T-helper 17 cell (primary cell): ENCODE data around the gene SIRPA. TPM values are rescaled to one million over a fixed set of nuclear protein-coding genes. Genes with fewer than 3 reads are reported as not detected.

ENCODE experiments used
- ATAC-seq: fragments of 150-1000 bp; cut with Tn5 transposase; 2 replicates; pipeline ENCODE4 v1.10.0; 2021; ENCODE audit warnings: mild to moderate bottlenecking, moderate library complexity
- DNase-seq, 3 donors: peaks; one replicate each; pipeline versions ENCODE4 v3.0.0 to v3.0.0-alpha.2; 2020 to 2021
- H3K9me3 ChIP-seq: one replicate; pipeline ENCODE4 v1.7.0; 2013; ENCODE audit warnings: low read length, mild to moderate bottlenecking; ENCODE audit not compliant: control insufficient read depth, poor library complexity, severe bottlenecking
- H3K27ac Mint-ChIP-seq: one replicate; pipeline ENCODE4 v1.8.0; 2022; ENCODE audit warnings: mild to moderate bottlenecking, moderate library complexity, mixed read lengths
- H3K27me3 Mint-ChIP-seq: one replicate; pipeline ENCODE4 v1.8.0; 2022; ENCODE audit warnings: mixed read lengths
- H3K36me3 Mint-ChIP-seq: one replicate; pipeline ENCODE4 v1.8.0; 2022; ENCODE audit warnings: low read depth, mixed read lengths
- H3K4me1 Mint-ChIP-seq: one replicate; pipeline ENCODE4 v1.8.0; 2022; ENCODE audit warnings: mild to moderate bottlenecking, mixed read lengths
- H3K4me3 Mint-ChIP-seq: one replicate; pipeline ENCODE4 v1.8.0; 2022; ENCODE audit warnings: mild to moderate bottlenecking, moderate library complexity, mixed read lengths
- total RNA-seq, 4 donors: library from RNA in 2 of 4; stranded (reverse) in 2 of 4; gene quantifications; one replicate each; pipeline ENCODE4 v1.2.3 and lab custom pipeline; 2022 to 2026

The SIRPA gene
- total RNA-seq, 2 donors from 2014 or later = 0.86 to 2.6 TPM

- H3K27ac Mint-ChIP-seq = no peak overlapping the region
- H3K9me3 ChIP-seq = no peaks in the 10 kb centered on the region
- peaks cover 42% of the 10 kb centered on the region for H3K27me3 Mint-ChIP-seq
- no peak for ATAC-seq
- DNase-seq = no peak
- H3K4me3 Mint-ChIP-seq = no peak overlapping the region
- H3K4me1 Mint-ChIP-seq = peaks cover 2% of the 10 kb centered on the region
- H3K36me3 Mint-ChIP-seq = peaks cover 5% of the 10 kb centered on the region
Observed at GRCh38 chr20:1924910-1925861, 30.0 kb downstream of the SIRPA start.

GRCh38 chr20:1926237-1926636, 31.0 kb downstream of the SIRPA start:
- no peak overlapping the region for H3K27ac Mint-ChIP-seq
- no peak for DNase-seq
- no peaks in the 10 kb centered on the region for H3K9me3 ChIP-seq
- H3K4me1 Mint-ChIP-seq = peaks cover 2% of the 10 kb centered on the region
- H3K36me3 Mint-ChIP-seq = peaks cover 5% of the 10 kb centered on the region
- H3K4me3 Mint-ChIP-seq = no peak overlapping the region
- peaks cover 52% of the 10 kb centered on the region for H3K27me3 Mint-ChIP-seq
- ATAC-seq = no peak

- peaks cover 2% of the 10 kb centered on the region for H3K4me1 Mint-ChIP-seq
- ATAC-seq (no peak), DNase-seq (no peak)
- H3K36me3 Mint-ChIP-seq = peaks cover 5% of the 10 kb centered on the region
- H3K27me3 Mint-ChIP-seq = peaks cover 62% of the 10 kb centered on the region
- H3K27ac Mint-ChIP-seq = no peak overlapping the region
- H3K9me3 ChIP-seq = no peaks in the 10 kb centered on the region
- no peak overlapping the region for H3K4me3 Mint-ChIP-seq
Observed at GRCh38 chr20:1927217-1927616, 32.0 kb downstream of the SIRPA start.

GRCh38 chr20:1928154-1928553, 32.9 kb downstream of the SIRPA start:
- ATAC-seq = no peak
- no peaks in the 10 kb centered on the region for H3K9me3 ChIP-seq
- no peak for DNase-seq
- H3K27ac Mint-ChIP-seq = no peak overlapping the region
- peaks cover 5% of the 10 kb centered on the region for H3K36me3 Mint-ChIP-seq
- H3K27me3 Mint-ChIP-seq = peaks cover 70% of the 10 kb centered on the region
- no peak overlapping the region for H3K4me3 Mint-ChIP-seq
- no peaks in the 10 kb centered on the region for H3K4me1 Mint-ChIP-seq

GRCh38 chr20:1928782-1929181, 33.6 kb downstream of the SIRPA start:
- no peak overlapping the region for H3K27ac Mint-ChIP-seq
- no peak for ATAC-seq

GRCh38 chr20:1929460-1929859, 34.3 kb downstream of the SIRPA start:
- Mint-ChIP-seq H3K4me3 (no peak overlapping the region), H3K27ac (no peak overlapping the region), H3K4me1 (no peaks in the 10 kb centered on the region), H3K27me3 (peaks cover 75% of the 10 kb centered on the region), H3K36me3 (peaks cover 5% of the 10 kb centered on the region)
- ATAC-seq (no peak), DNase-seq (no peak)
- no peaks in the 10 kb centered on the region for H3K9me3 ChIP-seq

More at GRCh38 chr20:1928782-1929181, 33.6 kb downstream of the SIRPA start:
- Mint-ChIP-seq H3K36me3 (peaks cover 5% of the 10 kb centered on the region), H3K27me3 (peaks cover 68% of the 10 kb centered on the region), H3K4me3 (no peak overlapping the region), H3K4me1 (no peaks in the 10 kb centered on the region)
- H3K9me3 ChIP-seq = no peaks in the 10 kb centered on the region
- no peak for DNase-seq

GRCh38 chr20:1930165-1930564, 35.0 kb downstream of the SIRPA start:
- no peak for ATAC-seq
- no peaks in the 10 kb centered on the region for H3K4me1 Mint-ChIP-seq

GRCh38 chr20:1931830-1932229, 36.6 kb downstream of the SIRPA start:
- DNase-seq (no peak), ATAC-seq (no peak)
- Mint-ChIP-seq H3K4me3 (no peak overlapping the region), H3K27ac (no peak overlapping the region), H3K36me3 (peaks cover 5% of the 10 kb centered on the region), H3K4me1 (no peaks in the 10 kb centered on the region), H3K27me3 (peaks cover 86% of the 10 kb centered on the region)
- H3K9me3 ChIP-seq = no peaks in the 10 kb centered on the region

More at GRCh38 chr20:1930165-1930564, 35.0 kb downstream of the SIRPA start:
- Mint-ChIP-seq H3K27ac (no peak overlapping the region), H3K4me3 (no peak overlapping the region), H3K27me3 (peaks cover 76% of the 10 kb centered on the region), H3K36me3 (peaks cover 5% of the 10 kb centered on the region)
- no peaks in the 10 kb centered on the region for H3K9me3 ChIP-seq
- no peak for DNase-seq

GRCh38 chr20:1932971-1933370, 37.8 kb downstream of the SIRPA start:
- Mint-ChIP-seq H3K27me3 (peaks cover 87% of the 10 kb centered on the region), H3K27ac (no peak overlapping the region), H3K4me3 (no peak overlapping the region), H3K4me1 (no peaks in the 10 kb centered on the region), H3K36me3 (peaks cover 5% of the 10 kb centered on the region)
- DNase-seq (no peak), ATAC-seq (no peak)
- no peaks in the 10 kb centered on the region for H3K9me3 ChIP-seq

GRCh38 chr20:1933465-1933870, 38.3 kb downstream of the SIRPA start:
- H3K4me3 Mint-ChIP-seq = no peak overlapping the region
- peaks cover 86% of the 10 kb centered on the region for H3K27me3 Mint-ChIP-seq
- no peaks in the 10 kb centered on the region for H3K9me3 ChIP-seq
- peaks cover under 1% of the 10 kb centered on the region for H3K36me3 Mint-ChIP-seq
- H3K27ac Mint-ChIP-seq = no peak overlapping the region
- no peak for DNase-seq
- H3K4me1 Mint-ChIP-seq = no peaks in the 10 kb centered on the region
- no peak for ATAC-seq

- Mint-ChIP-seq H3K36me3 (no peaks in the 10 kb centered on the region), H3K4me3 (no peak overlapping the region), H3K4me1 (no peaks in the 10 kb centered on the region), H3K27ac (no peak overlapping the region), H3K27me3 (peaks cover 86% of the 10 kb centered on the region)
- no peaks in the 10 kb centered on the region for H3K9me3 ChIP-seq
- ATAC-seq (no peak), DNase-seq (no peak)
Observed at GRCh38 chr20:1934156-1934555, 38.9 kb downstream of the SIRPA start.

GRCh38 chr20:1934721-1935573, 39.7 kb downstream of the SIRPA start:
- H3K27ac Mint-ChIP-seq = no peak overlapping the region
- H3K4me1 Mint-ChIP-seq = no peaks in the 10 kb centered on the region
- H3K4me3 Mint-ChIP-seq = no peak overlapping the region
- ATAC-seq (no peak), DNase-seq (no peak)
- H3K27me3 Mint-ChIP-seq = peaks cover 81% of the 10 kb centered on the region
- H3K9me3 ChIP-seq = no peaks in the 10 kb centered on the region
- H3K36me3 Mint-ChIP-seq = no peaks in the 10 kb centered on the region

- ATAC-seq (no peak), DNase-seq (no peak)
- no peaks in the 10 kb centered on the region for H3K9me3 ChIP-seq
- H3K27ac Mint-ChIP-seq = no peak overlapping the region
- H3K36me3 Mint-ChIP-seq = no peaks in the 10 kb centered on the region
- peaks cover 76% of the 10 kb centered on the region for H3K27me3 Mint-ChIP-seq
- no peaks in the 10 kb centered on the region for H3K4me1 Mint-ChIP-seq
- H3K4me3 Mint-ChIP-seq = no peak overlapping the region
Observed at GRCh38 chr20:1935696-1936366, 40.6 kb downstream of the SIRPA start.
